Hematopoietic multipotent progenitor cell treated with erythropoietin and hydrocortisone succinate and interleukin-3 and kit ligand, for 4 days (in vitro differentiated cells): ENCODE measurements around the gene PTPRT.
"Not testable (repeated sequence)": the region's sequence is repeated elsewhere in the genome, so short reads cannot be mapped to it uniquely, and the experiment has no call there.

Experiments used
- DNase-seq: peaks from one replicate; pipeline ENCODE4 v3.0.0-alpha.2; 2015

PTPRT gene

DNA sequence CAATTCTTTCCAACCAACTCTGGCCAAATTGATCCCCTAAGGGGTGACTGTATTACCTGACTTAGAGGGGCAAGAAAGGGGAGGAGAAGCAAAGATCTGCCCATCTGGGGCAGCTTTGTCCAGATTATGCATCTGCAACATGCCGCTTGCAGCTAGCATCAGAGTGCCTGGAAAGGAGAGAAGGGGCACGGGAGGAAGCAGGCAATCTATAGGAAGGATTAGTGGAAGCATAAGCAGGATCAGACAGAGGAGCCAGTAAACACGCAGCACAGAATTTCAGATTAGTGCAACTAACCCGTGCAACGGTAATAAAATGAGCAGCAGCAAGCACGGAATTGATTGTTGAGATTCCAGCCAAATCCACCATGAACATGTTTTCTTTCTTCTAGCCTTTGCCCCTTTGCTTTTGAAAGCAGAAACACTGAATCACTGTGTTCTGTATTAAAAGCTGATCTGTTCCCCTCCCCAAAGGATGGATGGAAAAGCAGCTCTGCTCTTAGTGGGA lies 927.9 kb downstream of the PTPRT start:
- no peak for DNase-seq

DNA sequence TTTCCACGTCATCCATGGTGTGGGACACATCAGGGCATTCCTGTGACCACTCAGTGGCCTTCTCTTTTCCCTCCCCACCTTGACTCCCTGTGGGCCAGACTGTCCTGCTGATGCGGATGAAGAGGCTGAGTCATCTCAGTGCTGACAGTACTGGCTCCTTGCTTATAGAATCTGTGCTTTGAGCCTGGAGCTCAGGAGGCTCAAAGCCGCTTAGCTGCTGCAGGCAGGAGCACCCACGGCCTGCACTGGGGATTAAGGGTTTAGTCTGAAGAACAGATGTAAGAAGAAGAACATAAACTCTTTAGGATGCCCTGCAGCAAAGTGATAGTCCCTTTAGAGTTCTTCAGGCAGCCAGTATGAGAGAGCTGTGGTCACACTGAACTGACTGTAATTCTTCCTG lies 929.5 kb downstream of the PTPRT start:
- no peak for DNase-seq

DNA sequence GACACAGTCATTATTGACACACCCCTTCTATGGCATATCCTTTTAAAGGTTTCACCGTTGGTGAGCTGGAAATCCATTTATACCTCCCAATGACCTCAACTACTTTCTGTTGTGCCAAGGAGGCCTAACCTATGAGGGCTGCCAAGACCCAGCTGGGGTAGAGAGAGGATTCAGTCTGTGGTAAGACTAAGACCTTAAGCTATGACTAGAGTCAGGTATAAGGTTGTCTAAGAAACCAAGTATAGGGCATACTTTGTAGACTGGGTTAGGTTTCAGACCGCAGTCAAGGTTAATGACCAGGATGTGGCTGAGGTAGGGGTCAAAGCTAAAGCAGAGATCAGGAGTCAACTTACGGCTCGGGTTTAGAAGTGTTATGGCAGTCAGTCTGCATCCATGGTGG lies 930.3 kb downstream of the PTPRT start:
- DNase-seq, result no peak

- DNase-seq, result no peak
Observed at GRCh38 chr20:42258564-42259302, 931.0 kb downstream of the PTPRT start.

DNA sequence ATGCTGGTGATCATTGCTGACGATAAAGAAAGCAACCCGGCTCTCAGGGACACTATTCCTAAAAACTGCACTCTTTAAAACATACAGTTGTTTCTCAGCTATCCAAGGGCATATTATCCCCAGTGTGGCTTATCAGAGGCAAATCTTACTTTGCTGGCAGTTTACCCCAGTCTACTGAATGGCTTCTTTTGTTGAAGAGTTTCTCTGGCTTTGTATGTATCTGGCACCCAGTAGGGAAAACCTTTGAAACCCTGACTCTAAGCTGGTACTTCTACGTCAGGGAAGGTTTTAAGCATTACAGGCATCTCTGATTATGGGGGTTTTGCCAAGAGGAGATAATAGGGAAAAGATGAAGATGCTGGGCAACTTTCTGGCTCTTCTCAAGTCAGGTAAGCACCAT lies 933.9 kb downstream of the PTPRT start:
- no peak for DNase-seq

GRCh38 chr20:42254673-42255072 lies 935.0 kb downstream of the PTPRT start:
- DNase-seq, result no peak

GRCh38 chr20:42252116-42252515 lies 937.6 kb downstream of the PTPRT start:
- no peak for DNase-seq

DNA sequence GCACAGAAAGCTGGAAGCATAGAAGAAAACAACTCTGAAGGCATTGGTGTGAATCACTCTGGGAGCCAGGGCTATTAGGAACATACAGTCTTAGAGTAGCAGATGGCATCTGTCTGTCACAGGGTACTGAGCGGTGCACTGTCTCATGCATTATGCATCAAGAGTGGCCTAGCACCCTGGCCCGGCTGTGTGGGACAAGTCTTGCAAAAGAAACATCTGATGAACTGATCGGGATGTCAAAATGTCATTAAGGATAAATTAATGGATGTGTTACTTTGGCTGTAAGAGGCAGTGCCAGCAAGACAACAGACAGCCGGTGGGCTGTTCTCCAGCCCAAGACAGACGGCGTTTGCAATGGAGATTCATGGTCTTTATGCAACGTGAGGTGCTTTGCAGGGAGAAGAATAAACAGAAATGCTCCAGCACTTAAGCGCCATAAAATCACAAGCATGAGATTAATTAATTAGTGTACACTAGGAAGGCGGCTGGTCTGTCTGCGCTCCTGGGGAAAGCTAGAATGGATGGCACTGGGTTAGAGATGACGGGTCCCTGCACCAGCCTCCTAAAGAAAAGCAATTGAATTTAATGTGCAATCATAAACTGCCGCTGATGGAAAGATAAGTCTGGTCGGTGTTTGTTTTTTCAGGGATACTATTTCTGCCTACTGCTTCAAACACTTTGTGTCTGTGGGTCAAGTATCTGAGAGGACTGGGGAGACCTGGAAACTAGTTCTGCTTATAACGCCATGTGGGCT lies 970.9 kb downstream of the PTPRT start:
- no peak for DNase-seq

- no peak for DNase-seq
Observed at GRCh38 chr20:42214074-42214473, 975.6 kb downstream of the PTPRT start.

GRCh38 chr20:42212391-42212790 lies 977.3 kb downstream of the PTPRT start:
- DNase-seq, result no peak

DNA sequence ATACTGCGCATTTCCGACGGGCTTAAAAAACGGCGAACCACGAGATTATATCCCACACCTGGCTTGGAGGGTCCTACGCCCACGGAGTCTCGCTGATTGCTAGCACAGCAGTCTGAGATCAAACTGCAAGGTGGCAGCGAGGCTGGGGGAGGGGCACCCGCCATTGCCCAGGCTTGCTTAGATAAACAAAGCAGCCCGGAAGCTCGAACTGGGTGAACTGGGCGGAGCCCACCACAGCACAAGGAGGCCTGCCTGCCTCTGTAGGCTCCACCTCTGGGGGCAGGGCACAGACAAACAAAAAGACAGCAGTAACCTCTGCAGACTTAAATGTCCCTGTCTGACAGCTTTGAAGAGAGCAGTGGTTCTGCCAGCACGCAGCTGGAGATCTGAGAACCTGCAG lies 983.1 kb downstream of the PTPRT start:
- DNase-seq, result not testable (repeated sequence)

DNA sequence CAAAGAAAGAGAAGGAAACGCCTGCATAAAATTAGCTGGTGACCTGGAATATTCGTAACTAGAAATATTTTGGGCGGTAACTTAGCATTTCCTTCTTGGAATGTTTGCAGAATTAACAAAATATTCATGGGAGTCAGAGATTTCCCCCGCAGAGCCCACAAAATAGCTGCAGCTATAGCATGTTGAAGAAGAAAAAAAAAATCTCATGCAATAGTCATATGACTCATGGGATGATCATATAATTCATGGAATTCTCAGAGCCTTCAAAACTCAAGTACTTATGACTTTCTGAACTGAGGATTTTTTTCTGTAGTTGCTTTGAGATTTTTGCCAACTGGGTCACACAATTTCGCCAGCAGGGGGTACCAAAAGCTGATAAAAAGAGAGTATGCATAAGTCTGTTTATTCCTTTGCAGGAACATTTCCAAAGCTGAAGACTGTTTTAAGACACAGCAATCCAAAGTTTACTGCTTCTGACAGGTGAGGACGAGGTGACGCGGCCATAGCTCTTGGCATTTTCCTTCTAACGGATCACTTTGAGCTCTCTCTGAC lies 985.5 kb downstream of the PTPRT start:
- DNase-seq, result peak; percentile 22

DNA sequence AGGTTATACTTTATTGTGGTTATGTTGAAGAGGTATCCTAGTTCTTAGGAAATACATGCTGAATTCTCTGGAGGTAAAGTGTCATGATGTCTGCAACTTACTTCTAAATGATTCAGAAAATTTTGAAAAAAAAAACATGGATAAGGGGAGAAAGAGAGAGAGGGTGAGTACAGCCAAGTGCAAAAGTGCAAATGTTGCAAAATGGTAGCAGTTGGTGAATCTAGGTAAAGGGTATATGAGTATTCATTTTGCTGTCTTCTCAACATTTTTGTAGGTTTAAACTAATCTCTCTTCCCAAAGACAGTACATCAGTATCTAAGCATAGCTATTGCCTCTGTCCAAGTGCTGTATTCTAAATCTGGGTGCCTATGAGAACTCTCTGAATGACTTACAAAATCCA lies 992.1 kb downstream of the PTPRT start:
- no peak for DNase-seq

DNA sequence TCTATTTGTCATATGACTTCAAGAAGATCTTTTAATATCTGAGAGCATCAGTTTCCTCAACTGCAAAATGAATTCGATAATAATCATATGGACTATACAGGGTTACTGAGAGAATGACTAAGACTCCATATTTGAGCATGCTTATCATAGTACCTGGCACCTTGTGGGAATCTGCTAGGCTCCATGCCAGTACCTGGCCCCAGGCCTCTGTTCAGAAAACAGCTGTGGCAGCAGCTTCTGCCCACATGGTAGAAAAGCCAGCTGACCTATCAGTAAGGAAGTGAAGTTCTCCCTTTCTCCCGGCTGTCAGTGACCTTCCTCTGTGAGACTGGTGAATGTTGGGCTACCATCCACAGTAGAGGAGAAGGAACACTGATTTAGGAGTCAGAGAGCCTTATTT lies 996.6 kb downstream of the PTPRT start:
- DNase-seq, result no peak

GRCh38 chr20:42192321-42192720 lies 997.4 kb downstream of the PTPRT start:
- DNase-seq, result no peak

DNA sequence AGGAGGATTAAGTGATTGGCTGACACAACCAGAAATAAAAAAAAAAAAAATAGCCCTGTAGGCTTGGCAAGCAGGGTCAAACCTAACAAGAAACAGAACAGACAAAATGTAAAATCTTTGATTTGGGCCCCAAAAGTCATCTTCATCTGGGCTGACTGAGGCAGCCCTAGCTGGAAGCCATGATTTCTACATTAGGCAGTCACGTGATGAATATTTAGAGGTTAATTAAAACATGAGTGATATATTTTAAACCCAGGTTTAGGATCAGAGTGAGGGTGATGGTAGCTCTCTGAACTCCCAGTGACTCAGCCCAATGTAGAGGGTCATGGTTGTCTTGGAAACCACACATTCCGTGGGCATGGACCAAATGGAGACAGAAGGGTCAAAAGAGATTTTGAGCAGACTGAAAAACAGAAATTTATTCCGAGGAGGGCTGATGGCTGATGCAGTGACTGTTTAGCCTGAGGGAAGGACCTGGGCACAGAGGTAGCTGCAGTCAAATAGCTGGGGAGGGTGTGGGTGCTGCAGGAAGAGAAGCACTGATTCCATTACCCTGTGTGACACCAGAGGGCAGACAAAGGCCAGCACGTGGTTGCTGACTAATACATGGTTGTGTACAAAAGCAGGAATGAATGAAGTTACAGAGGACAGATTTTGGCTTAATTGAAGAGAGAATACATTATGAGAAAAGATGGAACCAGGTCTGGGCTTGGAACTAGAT lies 998.4 kb downstream of the PTPRT start:
- DNase-seq, result no peak

- DNase-seq, result no peak
Observed at GRCh38 chr20:42190084-42190483, 999.6 kb downstream of the PTPRT start.

DNA sequence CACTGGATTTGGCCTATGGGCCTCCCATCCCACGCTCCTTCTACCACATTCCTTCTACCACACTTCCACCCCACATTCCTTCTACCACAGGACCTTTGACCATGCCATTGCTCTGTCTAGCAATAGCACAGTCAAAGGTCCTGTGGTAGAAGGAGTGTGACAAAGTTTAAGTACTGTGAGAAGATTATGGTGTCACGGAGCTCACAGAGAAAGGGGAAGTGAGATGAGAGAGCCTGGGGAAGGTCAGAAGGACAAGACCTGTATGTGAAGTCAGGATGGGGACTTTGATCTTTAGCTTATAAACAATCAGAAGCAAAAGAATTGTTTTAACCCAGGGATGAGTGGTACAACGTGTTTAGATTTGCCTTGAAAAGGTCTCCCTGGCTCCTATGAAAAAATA lies 1003.4 kb downstream of the PTPRT start:
- no peak for DNase-seq

- DNase-seq, result no peak
Observed at GRCh38 chr20:42183147-42183546, 1006.6 kb downstream of the PTPRT start.

DNA sequence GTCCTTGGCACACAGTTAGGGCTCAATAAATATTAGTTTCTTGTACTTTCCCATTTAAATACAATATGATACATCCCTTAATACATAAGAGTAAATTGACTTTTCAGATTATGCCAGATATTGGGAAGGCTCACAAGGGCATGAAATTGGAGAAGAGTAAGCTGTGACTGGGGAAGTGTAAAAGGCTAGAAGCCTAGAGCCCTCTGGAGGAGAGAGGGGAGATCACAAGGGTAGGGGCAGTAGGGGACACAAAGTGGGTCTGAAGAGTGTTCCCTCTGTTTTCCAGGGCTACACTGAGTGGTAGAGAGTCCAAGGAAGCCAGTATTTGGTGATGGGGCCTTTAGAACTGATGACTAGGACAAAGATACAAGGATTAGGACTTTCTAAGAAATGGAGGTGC lies 1008.6 kb downstream of the PTPRT start:
- no peak for DNase-seq

DNA sequence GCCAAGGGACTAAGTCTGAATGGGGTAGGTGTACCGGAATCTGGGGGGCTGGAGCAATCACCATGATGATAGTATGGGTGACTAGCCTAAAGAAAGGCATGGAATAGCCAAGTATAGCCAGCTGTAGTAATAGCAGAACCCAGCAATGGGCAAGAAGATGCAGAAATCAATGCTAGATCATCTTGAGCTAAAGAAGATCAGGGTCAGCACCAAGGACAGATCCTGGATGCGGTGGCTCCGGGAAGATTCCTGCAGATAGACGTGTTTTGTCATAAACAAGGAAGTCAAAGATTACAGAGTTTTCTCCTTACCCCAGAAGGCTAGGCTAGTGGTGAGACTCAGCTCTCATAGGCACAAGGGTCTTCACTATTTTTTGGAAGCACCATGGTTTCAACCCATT lies 1009.9 kb downstream of the PTPRT start:
- DNase-seq, result peak; percentile 52

DNA sequence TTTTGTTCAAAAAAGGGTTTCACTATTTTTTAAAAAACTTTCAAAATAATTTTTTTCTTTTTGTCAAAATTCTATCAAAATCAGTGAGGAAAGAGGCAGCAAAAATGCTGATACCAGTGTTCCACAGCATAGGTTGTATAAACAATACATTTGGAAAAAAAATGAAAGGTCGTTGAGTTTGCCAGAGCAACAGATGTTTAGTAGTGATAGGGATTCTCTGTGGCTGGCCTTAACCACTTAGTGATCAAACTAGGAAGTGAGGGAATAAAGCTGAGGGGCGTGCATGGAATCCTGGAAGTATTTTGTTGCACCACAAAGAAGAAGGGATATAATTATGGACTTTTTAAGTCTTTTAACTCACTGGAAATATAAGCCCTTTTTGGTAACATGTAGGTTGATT lies 1016.3 kb downstream of the PTPRT start:
- DNase-seq, result peak; percentile 13

DNA sequence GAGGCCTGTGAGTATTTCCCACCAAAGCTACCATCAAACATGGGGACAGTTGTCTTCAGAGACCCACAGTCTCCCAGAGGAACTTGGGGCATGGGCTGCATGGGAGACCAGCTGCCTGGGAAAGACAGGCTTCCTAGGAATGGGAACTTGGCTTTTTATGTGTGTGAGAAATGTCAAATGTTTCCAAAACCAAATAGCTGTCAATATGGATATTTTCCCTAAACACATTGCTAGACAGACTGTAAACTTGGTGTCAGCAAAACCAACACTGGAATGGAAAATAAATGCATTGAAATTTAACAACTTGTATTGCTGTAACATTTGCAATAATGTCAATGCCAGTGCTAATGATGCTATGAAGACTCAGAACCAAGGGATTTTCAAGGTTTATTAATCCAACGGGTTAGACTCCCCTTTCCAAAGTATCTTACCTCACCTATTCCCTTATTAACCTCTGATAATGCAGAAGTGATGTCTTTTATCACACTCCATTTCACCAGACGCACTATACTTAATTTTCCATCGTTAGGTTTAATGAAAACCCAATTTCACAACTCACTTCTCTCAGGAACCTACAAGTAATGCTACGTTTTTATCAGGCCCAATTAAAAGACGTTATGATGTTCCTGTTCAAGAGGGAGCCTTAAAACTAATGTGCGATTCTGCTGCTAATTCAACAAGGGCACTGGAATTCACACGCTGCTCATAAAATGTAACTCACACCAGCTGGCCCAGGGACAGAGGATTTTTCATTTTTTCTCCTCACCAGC lies 1025.4 kb downstream of the PTPRT start:
- no peak for DNase-seq
